ENCODE results near the gene FAM3B. TPM values are rescaled to one million over a fixed set of nuclear protein-coding genes. Genes with fewer than 3 reads are reported as not detected.
A peak's percentile ranks its signal among the peaks of the same experiment; 100 is the strongest.

Gene FAM3B
- total RNA-seq (2013), result 2.9 TPM
- polyA plus RNA-seq, result under 1 TPM in 1 of 3 donors, not detected in 2; 0.15 TPM
- polyA minus RNA-seq, result not detected in 2 replicates
- total RNA-seq, result 0 to 1.8 (median 0.91) reads per million in 11 experiments

GRCh38 chr21:41316200-41317062, at the start of gene FAM3B:
Gene FAM3B, plus strand, starts transcription at chr21:41316801. Its CDS starts 79 bp downstream, at chr21:41316880.
- H3K27ac ChIP-seq (ENCODE audit: low read depth in 1 of 2, low read length in 2 of 2), result no peak within 1 kb of the TSS
- Mint-ChIP-seq H3K4me1 (peaks cover 5% of the 10 kb centered on the region), H3K4me3 (peak within 1 kb of the TSS in 1 of 2 donors; percentile 83), H3K27ac (peak within 1 kb of the TSS in 5 of 7 donors; percentile 33 to 82 (median 63)), H3K9me3 (peaks cover 0 to 8% (median 4%) of the 10 kb centered on the region in 7 donors), H3K27me3 (ENCODE audit: low read depth in 3 of 3) (peaks cover 35 to 57% (median 44%) of the 10 kb centered on the region in 3 donors), H3K36me3 (peaks cover 0 to 2% of the 10 kb centered on the region in 2 donors)
- 12% methylated on average over 53 of the region's 55 CpGs for WGBS (ENCODE audit: insufficient coverage)
- H3K4me1 ChIP-seq (ENCODE audit: control insufficient read depth in 1 of 2, insufficient read depth in 2 of 2, low read length in 2 of 2), result peaks cover 0 to 3% of the 10 kb centered on the region in 2 donors
- no peak for DNase-seq
- H3K27me3 ChIP-seq (ENCODE audit: control insufficient read depth in 2 of 2, insufficient read depth in 2 of 2, low read length in 2 of 2), result peaks cover 23 to 37% of the 10 kb centered on the region in 2 donors
- no peaks in the 10 kb centered on the region for H3K36me3 ChIP-seq (replicated peaks in 1 of 2; ENCODE audit: control insufficient read depth in 1 of 2, insufficient read depth in 2 of 2, low read length in 2 of 2)
- intact Hi-C loops (cut with micrococcal nuclease), result no loop called here
- no peaks in the 10 kb centered on the region for H3K79me2 ChIP-seq (ENCODE audit: insufficient read depth, low read length)
- no peak within 1 kb of the TSS for H3K9ac ChIP-seq (ENCODE audit: insufficient read depth, low read length, poor library complexity, severe bottlenecking)
- peak within 1 kb of the TSS; percentile 22 for H3K4me2 ChIP-seq (replicated peaks; ENCODE audit: extremely low read depth, low read length, poor library complexity, severe bottlenecking)
- no peaks in the 10 kb centered on the region for H4K20me1 ChIP-seq (ENCODE audit: insufficient read depth, low read length)
- TF ChIP-seq CTCF (IDR thresholded peaks at IDR 0.05), result no peak
- H3K4me3 ChIP-seq (replicated peaks in 1 of 3; ENCODE audit: low read depth in 2 of 3, low read length in 3 of 3), result peak within 1 kb of the TSS in 2 of 3 experiments; percentile 17 to 42
- peaks cover 0 to 15% of the 10 kb centered on the region in 2 donors for H3K9me3 ChIP-seq (replicated peaks in 1 of 2; ENCODE audit: control insufficient read depth in 1 of 2, insufficient read depth in 1 of 2, low read length in 2 of 2)
- peak within 1 kb of the TSS; percentile 41 for H2AFZ ChIP-seq (ENCODE audit: insufficient read depth, low read depth, low read length, poor library complexity, severe bottlenecking)

- intact Hi-C loops (cut with micrococcal nuclease), result no loop called here
- peaks cover 9 to 23% (median 16%) of the 10 kb centered on the region in 7 donors for H3K9me3 Mint-ChIP-seq
- TF ChIP-seq CTCF (IDR thresholded peaks at IDR 0.05), result no peak
- Histone ChIP-seq H3K4me1 (ENCODE audit: control insufficient read depth in 1 of 2, insufficient read depth in 2 of 2, low read length in 2 of 2) (no peaks in the 10 kb centered on the region), H3K9ac (ENCODE audit: insufficient read depth, low read length, poor library complexity, severe bottlenecking) (no peak overlapping the region), H4K20me1 (ENCODE audit: insufficient read depth, low read length) (no peaks in the 10 kb centered on the region), H3K4me2 (replicated peaks; ENCODE audit: extremely low read depth, low read length, poor library complexity, severe bottlenecking) (no peak overlapping the region), H3K9me3 (replicated peaks in 1 of 2; ENCODE audit: control insufficient read depth in 1 of 2, insufficient read depth in 1 of 2, low read length in 2 of 2) (no peaks in the 10 kb centered on the region), H3K79me2 (ENCODE audit: insufficient read depth, low read length) (no peaks in the 10 kb centered on the region), H2AFZ (ENCODE audit: insufficient read depth, low read depth, low read length, poor library complexity, severe bottlenecking) (no peak overlapping the region), H3K4me3 (replicated peaks in 1 of 3; ENCODE audit: low read depth in 2 of 3, low read length in 3 of 3) (no peak overlapping the region), H3K27ac (ENCODE audit: low read depth in 1 of 2, low read length in 2 of 2) (no peak overlapping the region), H3K36me3 (replicated peaks in 1 of 2; ENCODE audit: control insufficient read depth in 1 of 2, insufficient read depth in 2 of 2, low read length in 2 of 2) (no peaks in the 10 kb centered on the region), H3K27me3 (ENCODE audit: control insufficient read depth in 2 of 2, insufficient read depth in 2 of 2, low read length in 2 of 2) (no peaks in the 10 kb centered on the region)
- H3K27me3 Mint-ChIP-seq (ENCODE audit: low read depth in 3 of 3), result peaks cover 0 to 3% (median 1%) of the 10 kb centered on the region in 3 donors
- DNase-seq, result no peak
- no peak overlapping the region for H3K27ac Mint-ChIP-seq
- no peak overlapping the region for H3K4me3 Mint-ChIP-seq
- H3K4me1 Mint-ChIP-seq, result no peaks in the 10 kb centered on the region
- no peaks in the 10 kb centered on the region for H3K36me3 Mint-ChIP-seq
- WGBS (ENCODE audit: insufficient coverage), result no CpG with 5 or more reads among the region's 2 CpGs
Observed at GRCh38 chr21:41267346-41267745, 49.3 kb upstream of the FAM3B start.

All from CD14-positive monocyte (primary cell).